ENCODE data around the gene FICD. TPM values are rescaled to one million over a fixed set of nuclear protein-coding genes. Genes with fewer than 3 reads are reported as not detected.
A peak's percentile ranks its signal among the peaks of the same experiment; 100 is the strongest.

FICD gene
- total and polyA plus RNA-seq, 9 of the 15 experiments (the other 6 are each of a cell fraction or from before 2014, with no cell fraction given), result 0.88 to 4.5 (median 1.9) TPM

GRCh38 chr12:108562348-108563135 lies 47.5 kb downstream of the FICD start, which contains the start of gene ISCU (continued):
- TF ChIP-seq, protein P1, sequence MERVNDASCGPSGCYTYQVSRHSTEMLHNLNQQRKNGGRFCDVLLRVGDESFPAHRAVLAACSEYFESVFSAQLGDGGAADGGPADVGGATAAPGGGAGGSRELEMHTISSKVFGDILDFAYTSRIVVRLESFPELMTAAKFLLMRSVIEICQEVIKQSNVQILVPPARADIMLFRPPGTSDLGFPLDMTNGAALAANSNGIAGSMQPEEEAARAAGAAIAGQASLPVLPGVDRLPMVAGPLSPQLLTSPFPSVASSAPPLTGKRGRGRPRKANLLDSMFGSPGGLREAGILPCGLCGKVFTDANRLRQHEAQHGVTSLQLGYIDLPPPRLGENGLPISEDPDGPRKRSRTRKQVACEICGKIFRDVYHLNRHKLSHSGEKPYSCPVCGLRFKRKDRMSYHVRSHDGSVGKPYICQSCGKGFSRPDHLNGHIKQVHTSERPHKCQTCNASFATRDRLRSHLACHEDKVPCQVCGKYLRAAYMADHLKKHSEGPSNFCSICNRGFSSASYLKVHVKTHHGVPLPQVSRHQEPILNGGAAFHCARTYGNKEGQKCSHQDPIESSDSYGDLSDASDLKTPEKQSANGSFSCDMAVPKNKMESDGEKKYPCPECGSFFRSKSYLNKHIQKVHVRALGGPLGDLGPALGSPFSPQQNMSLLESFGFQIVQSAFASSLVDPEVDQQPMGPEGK (CRISPR knock-in tag; IDR thresholded peaks at IDR 0.05; ENCODE audit: borderline replicate concordance), result no peak
- TF ChIP-seq ZNF134 (CRISPR knock-in tag; conservative IDR thresholded peaks at IDR 0.05), result no peak
- TF ChIP-seq, protein P2, sequence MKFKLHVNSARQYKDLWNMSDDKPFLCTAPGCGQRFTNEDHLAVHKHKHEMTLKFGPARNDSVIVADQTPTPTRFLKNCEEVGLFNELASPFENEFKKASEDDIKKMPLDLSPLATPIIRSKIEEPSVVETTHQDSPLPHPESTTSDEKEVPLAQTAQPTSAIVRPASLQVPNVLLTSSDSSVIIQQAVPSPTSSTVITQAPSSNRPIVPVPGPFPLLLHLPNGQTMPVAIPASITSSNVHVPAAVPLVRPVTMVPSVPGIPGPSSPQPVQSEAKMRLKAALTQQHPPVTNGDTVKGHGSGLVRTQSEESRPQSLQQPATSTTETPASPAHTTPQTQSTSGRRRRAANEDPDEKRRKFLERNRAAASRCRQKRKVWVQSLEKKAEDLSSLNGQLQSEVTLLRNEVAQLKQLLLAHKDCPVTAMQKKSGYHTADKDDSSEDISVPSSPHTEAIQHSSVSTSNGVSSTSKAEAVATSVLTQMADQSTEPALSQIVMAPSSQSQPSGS (CRISPR knock-in tag; IDR thresholded peaks at IDR 0.05), result no peak
- TF ChIP-seq SP1 (CRISPR knock-in tag; IDR thresholded peaks at IDR 0.05), result peak; percentile 95
- no peak; the same call in 1 of the 2 replicates for TF ChIP-seq ETV5 (CRISPR knock-in tag; IDR thresholded peaks at IDR 0.05; ENCODE audit: low read depth)
- no peak for TF ChIP-seq ZNF695 (CRISPR knock-in tag; IDR thresholded peaks at IDR 0.05)
- TF ChIP-seq NFRKB (IDR thresholded peaks at IDR 0.05; ENCODE audit: low read depth), result peak; percentile 47; the same call in 1 of the 2 replicates
- TF ChIP-seq ZNF444 (CRISPR knock-in tag; IDR thresholded peaks at IDR 0.05), result no peak
- TF ChIP-seq BRD9 (IDR thresholded peaks at IDR 0.05; ENCODE audit: low read depth, partially characterized antibody), result no peak
- peak; percentile 88 for TF ChIP-seq ATF1 (CRISPR knock-in tag; IDR thresholded peaks at IDR 0.05)
- TF ChIP-seq ATF1 (tag; IDR thresholded peaks at IDR 0.05), result peak; percentile 98
- TF ChIP-seq PCBP1 (IDR thresholded peaks at IDR 0.05; ENCODE audit: low read depth, low read length, poor library complexity, severe bottlenecking), result no peak
- TF ChIP-seq TCF3 (CRISPR knock-in tag; IDR thresholded peaks at IDR 0.05), result 0 out of 2 replicates have a peak, but pooled peaks have one; percentile 12
- TF ChIP-seq, protein P3, sequence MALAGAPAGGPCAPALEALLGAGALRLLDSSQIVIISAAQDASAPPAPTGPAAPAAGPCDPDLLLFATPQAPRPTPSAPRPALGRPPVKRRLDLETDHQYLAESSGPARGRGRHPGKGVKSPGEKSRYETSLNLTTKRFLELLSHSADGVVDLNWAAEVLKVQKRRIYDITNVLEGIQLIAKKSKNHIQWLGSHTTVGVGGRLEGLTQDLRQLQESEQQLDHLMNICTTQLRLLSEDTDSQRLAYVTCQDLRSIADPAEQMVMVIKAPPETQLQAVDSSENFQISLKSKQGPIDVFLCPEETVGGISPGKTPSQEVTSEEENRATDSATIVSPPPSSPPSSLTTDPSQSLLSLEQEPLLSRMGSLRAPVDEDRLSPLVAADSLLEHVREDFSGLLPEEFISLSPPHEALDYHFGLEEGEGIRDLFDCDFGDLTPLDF (CRISPR knock-in tag; IDR thresholded peaks at IDR 0.05), result peak; percentile 67
- no peak for TF ChIP-seq AFF1 (IDR thresholded peaks at IDR 0.05; ENCODE audit: low read depth in 1 of 2, partially characterized antibody in 2 of 2)
- TF ChIP-seq ZNF253 (CRISPR knock-in tag; conservative IDR thresholded peaks at IDR 0.05), result no peak
- no peak for TF ChIP-seq MYNN (IDR thresholded peaks at IDR 0.05)
- TF ChIP-seq MYNN (CRISPR knock-in tag; IDR thresholded peaks at IDR 0.05), result no peak
- TF ChIP-seq CCAR2 (IDR thresholded peaks at IDR 0.05; ENCODE audit: low read depth, low read length), result no peak
- TF ChIP-seq HMG20B (CRISPR knock-in tag; IDR thresholded peaks at IDR 0.05), result no peak
- peak; percentile 52; the same call in 1 of the 2 replicates for TF ChIP-seq ZNF175 (CRISPR knock-in tag; IDR thresholded peaks at IDR 0.05; ENCODE audit: low read depth)

Data from K562 (cell line).